GM23338 (cell line): ENCODE measurements around the gene DDA1.

Source experiments
- EZH2phosphoT487 ChIP-seq: fragments of 200-600 bp; sonication (generic); IDR thresholded peaks from one replicate; pipeline ENCODE4 v1.8.1; 2018; ENCODE audit warnings: antibody characterized with exemption; ENCODE audit not compliant: unreplicated experiment
- JUNB ChIP-seq: IDR thresholded peaks from one replicate; pipeline ENCODE4 v1.6.1; 2016; ENCODE audit warnings: antibody characterized with exemption; ENCODE audit not compliant: unreplicated experiment
- POLR2AphosphoS5 ChIP-seq: IDR thresholded peaks from 2 replicates; pipeline ENCODE4 v1.6.1; 2016; ENCODE audit warnings: antibody characterized with exemption, low read depth
- TF ChIP-seq, protein P1 (sequence below), 2 experiments: fragments of 200-600 bp in 1 of 2; sonication (generic) in 1 of 2; conservative IDR thresholded peaks; 2 replicates each; pipeline versions ENCODE4 v1.5.1 to v1.6.1; 2016 to 2017; ENCODE audit warnings: antibody characterized with exemption in 2 of 2, low read depth in 2 of 2, mild to moderate bottlenecking in 2 of 2, moderate library complexity in 1 of 2
- TF ChIP-seq, protein P2 (sequence below): IDR thresholded peaks from one replicate; pipeline ENCODE4 v1.6.1; 2018; ENCODE audit warnings: antibody characterized with exemption; ENCODE audit not compliant: unreplicated experiment

DNA sequence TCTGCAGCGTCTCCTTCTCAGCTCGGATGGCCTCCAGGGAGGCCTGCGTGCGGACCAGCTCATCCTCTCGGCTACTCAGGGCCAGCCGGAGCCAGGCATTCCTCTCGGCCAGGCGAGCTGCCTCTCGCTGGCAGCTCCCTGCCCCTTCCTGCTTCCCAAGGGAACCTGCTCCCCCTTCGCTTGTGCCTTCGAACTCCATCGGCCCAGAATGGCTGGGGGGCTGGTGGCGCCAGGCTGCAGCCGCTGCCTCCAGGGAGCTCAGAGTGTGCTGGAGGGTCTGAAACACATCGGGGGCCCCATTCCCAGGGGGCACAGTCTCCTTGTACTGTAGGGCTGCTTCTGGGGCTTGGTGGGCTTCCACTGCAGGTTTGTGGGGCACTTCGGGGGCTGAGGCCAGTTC lies 46.8 kb upstream of the DDA1 start:
- TF ChIP-seq POLR2AphosphoS5 (no peak), EZH2phosphoT487 (no peak), JUNB (no peak)
- TF ChIP-seq, protein P1, sequence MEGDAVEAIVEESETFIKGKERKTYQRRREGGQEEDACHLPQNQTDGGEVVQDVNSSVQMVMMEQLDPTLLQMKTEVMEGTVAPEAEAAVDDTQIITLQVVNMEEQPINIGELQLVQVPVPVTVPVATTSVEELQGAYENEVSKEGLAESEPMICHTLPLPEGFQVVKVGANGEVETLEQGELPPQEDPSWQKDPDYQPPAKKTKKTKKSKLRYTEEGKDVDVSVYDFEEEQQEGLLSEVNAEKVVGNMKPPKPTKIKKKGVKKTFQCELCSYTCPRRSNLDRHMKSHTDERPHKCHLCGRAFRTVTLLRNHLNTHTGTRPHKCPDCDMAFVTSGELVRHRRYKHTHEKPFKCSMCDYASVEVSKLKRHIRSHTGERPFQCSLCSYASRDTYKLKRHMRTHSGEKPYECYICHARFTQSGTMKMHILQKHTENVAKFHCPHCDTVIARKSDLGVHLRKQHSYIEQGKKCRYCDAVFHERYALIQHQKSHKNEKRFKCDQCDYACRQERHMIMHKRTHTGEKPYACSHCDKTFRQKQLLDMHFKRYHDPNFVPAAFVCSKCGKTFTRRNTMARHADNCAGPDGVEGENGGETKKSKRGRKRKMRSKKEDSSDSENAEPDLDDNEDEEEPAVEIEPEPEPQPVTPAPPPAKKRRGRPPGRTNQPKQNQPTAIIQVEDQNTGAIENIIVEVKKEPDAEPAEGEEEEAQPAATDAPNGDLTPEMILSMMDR (conservative IDR thresholded peaks at IDR 0.05; ENCODE audit: low read depth in 2 of 2) = no peak
- TF ChIP-seq, protein P2, sequence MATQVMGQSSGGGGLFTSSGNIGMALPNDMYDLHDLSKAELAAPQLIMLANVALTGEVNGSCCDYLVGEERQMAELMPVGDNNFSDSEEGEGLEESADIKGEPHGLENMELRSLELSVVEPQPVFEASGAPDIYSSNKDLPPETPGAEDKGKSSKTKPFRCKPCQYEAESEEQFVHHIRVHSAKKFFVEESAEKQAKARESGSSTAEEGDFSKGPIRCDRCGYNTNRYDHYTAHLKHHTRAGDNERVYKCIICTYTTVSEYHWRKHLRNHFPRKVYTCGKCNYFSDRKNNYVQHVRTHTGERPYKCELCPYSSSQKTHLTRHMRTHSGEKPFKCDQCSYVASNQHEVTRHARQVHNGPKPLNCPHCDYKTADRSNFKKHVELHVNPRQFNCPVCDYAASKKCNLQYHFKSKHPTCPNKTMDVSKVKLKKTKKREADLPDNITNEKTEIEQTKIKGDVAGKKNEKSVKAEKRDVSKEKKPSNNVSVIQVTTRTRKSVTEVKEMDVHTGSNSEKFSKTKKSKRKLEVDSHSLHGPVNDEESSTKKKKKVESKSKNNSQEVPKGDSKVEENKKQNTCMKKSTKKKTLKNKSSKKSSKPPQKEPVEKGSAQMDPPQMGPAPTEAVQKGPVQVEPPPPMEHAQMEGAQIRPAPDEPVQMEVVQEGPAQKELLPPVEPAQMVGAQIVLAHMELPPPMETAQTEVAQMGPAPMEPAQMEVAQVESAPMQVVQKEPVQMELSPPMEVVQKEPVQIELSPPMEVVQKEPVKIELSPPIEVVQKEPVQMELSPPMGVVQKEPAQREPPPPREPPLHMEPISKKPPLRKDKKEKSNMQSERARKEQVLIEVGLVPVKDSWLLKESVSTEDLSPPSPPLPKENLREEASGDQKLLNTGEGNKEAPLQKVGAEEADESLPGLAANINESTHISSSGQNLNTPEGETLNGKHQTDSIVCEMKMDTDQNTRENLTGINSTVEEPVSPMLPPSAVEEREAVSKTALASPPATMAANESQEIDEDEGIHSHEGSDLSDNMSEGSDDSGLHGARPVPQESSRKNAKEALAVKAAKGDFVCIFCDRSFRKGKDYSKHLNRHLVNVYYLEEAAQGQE = no peak
